HG03520 (cell line): ENCODE data around the gene ANG.
"Not testable (repeated sequence)": the region's sequence is repeated elsewhere in the genome, so short reads cannot be mapped to it uniquely, and the experiment has no call there.

Experiments used
- ATAC-seq: cut with Tn5 transposase; IDR thresholded peaks from one replicate; pipeline ENCODE4 v1.9.1; 2021; ENCODE audit warnings: mild to moderate bottlenecking, moderate library complexity; ENCODE audit not compliant: unreplicated experiment

The ANG gene

DNA sequence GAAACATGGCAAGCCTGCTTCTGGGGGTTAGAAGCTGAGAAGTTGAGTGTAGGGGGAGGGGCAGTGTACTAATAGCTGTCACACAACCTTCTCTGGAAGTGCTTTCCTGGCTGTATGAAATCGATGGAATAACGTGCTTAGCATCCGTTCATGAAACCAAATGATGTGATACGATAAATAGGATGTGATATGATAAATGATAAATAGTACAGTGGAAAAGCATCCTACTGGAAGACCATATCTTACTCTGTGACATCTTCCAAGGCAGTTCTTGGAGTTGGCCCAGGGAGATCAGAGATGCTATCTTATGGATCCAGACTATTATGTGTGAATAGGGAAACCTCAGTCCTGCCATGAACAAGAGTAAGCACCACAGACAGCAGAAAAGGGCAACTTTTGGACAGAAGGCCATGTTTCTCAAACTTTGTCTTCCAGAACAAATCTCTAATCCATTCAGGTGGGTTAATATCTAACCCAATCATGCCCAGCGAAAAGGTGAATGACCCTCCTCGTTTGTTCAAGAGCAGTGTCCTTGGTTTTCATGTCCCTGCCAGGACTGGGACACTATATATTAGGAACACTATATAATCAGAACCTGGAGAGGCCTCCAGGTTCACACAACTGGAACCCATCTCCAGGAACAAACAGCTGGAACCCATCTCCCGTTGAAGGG lies at the start of gene ANG:
TSS of gene ANG (plus strand) at position 598 of the 673 bp plus-strand sequence. CDS start 4,801 bp downstream, outside the sequence.
- no peak for ATAC-seq

DNA sequence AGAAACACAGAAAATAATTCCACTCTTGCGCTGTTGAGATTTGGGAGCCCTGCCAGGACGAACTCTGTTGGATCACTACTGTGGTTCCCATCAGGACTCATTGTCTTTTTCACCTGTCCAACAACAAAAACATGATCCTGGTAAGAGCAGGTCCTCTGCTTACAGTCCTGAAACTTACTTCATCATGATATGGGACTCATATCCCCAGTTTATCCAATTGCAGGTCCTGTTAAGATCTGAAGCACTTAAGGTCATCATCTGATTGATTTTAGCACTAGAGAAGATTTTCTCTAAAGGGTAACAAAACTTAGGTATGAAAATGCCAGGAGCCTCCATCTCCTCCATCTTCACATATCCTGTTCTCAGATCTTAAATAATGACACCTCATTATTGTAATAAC lies 47.0 kb upstream of the ANG start, which contains the start of gene OR6S1:
TSS of gene OR6S1 (minus strand) at position 101 of the 400 bp plus-strand sequence. CDS start at position 101, 0 bp downstream.
- no peak for ATAC-seq

DNA sequence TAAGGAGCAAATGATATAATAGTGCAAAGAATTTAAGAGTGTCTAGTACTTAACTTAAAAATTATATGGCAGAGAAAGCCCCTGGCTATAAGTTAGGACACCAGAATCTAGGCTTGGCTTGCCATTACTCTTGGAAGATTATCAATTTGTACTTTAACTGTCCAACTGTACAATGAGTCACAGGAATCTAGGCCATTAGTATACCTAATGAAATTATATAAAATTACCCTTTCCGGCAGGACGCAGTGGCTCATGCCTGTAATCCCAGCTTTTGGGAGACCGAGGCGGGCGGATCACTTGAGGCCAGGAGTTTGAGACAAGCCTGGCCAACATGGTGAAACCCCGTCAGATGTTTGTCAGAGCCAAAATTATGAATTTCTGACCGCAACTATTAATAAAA lies 46.4 kb upstream of the ANG start:
- no peak for ATAC-seq

DNA sequence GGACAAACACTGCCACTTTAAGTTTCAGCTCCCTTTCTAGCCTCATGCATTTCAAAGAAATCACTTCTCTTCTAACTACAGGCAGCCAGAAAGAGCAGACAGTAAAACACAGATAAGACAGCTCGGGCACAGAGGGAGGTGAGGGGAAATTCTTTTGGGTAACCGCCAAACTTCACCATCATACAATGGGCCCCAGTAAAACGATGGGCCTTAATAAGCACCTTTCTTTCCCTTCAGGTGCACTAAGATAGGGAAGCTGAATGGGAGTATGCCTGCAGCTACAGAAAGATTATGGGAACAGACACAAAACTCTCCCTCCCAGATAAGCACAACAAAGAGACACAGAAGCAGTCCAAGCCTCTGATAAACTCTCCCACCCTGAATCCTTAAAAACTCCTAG lies 45.8 kb upstream of the ANG start:
- not testable (repeated sequence) for ATAC-seq

DNA sequence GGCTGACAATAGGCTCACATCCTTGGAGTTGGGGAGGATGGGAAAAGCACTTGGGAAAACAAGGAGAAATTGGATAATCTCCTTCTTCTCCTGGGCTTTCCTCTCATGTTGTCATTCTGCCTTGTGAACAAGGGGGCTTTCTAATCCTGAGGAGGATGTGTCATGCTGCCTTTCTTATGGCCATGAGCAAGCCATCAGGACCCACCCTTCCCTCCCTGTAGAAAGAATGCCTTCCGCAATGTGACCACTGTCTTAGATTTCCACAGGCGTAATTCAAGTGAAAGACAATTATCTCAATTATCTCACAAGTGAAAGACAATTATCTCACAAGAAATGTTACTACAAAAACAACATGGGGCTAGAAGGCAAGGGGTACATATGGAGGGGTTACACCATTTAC lies 44.0 kb upstream of the ANG start:
- no peak for ATAC-seq

DNA sequence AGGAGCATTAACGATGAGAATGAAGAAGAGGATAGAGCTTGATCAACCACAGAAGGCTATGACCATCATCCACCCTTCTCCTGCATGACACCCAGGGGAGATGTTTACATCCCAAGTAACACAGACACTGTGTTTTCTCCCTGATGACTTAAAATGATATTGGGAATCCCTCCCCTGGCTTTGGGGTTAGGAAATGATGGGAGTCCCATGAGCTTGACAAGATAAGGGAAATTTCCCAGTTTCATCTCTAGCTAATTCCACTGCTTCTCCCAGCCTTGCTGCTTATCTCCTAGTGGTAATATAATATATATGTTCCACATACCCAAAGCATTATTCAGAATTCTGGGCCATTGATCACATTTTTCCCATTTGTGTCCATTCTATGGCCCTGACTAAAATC lies 43.1 kb upstream of the ANG start:
- no peak for ATAC-seq

DNA sequence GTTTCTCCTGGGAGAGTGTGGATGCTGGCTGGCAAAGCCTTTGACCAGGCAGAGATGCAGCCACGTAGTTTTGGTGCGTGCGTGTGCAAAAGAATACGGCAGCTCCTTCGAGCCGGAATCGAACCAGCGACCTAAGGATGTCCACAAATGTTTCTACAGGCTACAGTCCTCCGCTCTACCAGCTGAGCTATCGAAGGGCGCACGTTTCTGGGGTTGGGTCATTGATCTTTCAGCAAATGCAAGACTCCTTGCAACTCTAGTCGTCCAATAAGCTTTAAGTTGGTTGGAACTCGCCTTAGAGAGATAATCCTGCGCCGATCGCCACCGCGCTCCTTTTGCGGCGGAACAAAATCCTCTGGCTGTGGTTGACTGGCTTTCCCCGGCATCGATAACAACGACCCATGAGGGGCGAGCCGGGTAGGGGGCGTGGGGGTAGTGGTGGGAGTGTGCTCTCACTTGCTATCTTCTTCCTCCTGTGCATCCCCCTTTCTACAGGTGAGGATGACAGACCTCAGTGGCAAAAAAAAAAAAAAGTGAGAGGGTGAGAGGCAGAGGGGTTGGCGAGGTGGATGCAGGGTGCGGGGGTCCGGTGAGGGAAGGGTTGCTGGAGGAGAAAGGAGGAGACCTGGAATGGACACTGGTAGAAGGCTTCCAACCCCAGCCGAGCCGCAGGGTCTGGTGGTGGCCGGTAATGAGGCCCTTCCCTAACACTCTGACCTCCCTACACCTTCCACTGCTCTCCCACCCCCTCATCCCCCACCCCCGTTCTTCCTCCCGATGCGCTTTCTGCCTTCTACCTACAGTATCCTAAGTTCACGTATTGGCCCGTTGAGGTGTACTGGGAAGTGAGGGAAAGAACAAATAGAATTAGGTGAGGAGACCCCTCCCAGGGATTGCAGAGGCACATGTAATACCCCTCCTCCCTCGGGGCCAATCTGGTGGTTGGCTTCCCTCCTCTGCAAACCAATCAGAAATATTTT lies 35.3 kb upstream of the ANG start:
- ATAC-seq, result no peak

DNA sequence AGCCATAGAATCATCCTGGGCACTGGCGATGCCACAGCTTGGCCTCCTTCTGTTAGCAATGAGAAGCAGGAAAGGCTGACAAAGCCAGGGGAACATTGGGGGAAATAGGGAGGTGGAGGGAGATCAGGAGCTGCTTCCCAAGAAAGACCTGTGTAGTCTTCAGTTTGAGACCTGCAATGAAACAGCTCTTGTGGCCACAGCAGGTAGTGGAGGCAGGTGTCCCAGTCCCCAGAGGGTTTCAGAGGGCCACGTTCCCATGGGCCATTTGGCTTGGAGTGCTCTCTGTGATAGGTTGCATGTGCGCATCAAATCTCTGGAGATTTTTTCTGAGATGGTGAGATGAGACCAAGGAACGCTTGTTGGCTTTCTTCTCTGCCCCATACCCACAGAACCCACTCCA lies 32.7 kb upstream of the ANG start:
- ATAC-seq, result no peak

DNA sequence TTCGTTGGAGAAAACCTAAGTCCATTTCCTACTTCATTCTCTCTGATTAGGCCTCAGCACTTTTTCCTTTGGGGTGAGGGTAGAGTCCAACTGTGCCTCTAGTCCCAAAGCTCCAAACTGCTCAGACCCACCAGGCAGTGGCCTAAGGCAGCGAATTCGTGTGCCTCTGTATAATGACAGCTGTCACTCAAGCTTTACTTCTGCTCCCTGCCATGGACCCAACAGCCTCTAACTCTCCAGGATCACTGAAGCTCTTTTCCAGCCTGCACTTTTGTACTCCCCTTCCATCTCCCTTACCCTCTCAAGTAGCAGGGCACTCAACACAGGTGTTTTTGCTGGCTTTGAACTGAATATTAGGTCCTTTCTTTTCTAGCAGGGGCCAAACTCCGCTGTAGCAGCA lies 32.3 kb upstream of the ANG start:
- ATAC-seq, result no peak

DNA sequence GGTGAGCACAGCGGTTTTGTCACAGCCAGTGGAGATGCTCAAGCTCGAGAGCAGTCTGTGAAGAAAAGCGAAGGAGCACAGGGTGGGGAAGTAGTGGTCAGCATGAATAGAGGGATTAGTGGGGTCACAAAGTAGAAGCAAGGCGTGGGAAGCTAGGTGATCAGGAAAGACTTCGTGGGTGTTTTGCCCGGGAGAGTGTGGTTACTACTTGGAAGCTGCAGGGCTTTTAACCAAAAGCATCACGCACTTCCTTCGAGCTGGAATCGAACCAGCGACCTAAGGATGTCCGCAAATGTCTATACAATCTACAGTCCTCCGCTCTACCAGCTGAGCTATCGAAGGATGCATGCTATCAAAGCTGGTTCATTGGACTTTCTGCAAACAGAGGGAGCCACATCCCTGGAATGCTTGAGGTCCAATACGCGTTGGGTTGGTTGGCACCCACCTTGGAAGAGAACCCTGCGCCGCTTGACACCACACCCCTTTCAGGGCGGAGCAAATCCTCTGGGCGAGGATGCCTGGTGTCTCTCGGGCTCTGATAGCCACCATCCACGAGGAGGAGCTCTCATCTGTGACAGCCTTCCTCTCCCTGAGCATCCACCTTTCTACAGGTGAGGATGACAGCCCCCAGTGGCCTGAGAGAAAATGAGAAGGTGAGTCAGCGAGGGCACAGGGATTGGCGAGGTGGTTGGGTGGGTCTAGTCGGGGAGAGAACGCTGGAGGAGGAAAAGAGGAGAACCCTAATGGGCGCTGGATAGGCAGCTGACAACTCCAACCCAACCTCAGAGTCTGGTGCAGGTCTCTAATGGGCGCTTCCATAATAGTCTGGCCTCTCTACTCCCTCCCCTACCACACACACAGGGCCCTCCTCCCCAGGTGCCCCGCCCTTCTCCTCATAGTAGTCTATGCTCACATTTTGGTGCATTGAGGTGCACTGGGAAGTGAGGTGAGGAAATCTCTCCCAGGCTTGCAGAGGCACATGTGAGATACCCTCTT lies 31.1 kb upstream of the ANG start:
- no peak for ATAC-seq

DNA sequence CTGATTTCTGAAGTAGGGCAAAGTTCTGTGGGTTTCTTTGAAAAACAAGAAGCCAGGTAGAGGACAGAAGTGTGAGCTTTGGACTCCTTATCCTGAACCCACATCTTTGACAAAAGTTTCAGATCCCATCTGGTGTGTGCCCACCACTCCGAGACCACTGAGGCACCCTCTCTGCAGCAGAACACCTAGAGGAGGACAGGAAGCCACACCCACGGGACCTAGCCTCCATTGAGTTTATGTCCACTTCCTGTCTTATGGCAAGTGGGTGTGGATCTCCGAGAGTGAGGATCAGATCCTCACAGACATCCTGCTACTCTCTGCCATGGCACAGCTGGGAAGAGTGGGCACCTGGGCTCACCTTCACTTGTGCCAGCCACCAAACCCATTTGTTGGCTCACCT lies 30.3 kb upstream of the ANG start:
- ATAC-seq, result no peak

DNA sequence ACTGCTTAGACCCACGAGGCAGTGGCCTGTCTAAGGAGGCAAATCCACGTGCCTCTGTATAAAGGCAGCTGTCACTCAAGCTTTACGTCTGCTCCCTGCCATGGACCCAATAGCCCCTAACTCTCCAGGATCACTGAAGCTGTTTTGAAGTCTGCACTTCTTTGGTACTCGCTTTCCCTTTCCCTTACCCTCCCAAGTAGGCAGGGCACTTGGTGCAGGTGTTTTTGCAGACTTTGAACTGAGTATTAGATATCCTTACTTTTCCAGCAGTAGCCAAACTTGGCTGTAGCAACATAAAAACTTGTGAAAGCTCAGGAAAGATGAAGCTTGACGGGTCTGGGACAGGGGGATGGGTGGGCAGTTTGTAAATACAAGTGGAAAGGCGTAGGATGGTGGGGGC lies 29.2 kb upstream of the ANG start:
- no peak for ATAC-seq

DNA sequence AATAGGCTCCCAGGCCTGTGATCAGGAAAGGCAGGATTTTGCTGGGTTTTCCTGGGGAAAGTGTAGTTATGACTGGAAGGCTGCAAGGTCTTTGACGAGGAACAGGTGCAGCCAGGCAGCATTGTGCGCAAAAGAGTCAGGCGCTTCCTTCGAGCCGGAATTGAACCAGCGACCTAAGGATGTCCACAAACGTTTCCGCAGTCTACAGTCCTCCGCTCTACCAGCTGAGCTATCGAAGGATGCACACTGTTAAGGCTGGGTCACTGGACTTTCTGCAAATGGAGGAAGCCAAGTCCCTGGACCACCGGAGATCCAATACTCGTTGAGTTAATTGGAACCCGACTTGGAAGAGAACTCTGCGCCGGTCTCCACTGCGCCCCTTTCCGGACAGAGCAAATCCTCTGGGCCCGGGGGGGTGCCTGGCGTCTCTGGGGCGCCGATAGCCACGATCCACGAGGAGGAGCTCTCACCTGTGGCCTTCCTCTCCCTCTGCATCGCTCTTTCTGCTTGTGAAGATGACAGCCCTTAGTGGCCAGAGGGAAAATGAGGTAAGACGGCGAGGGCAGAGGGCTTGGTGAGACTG lies 28.7 kb upstream of the ANG start:
- no peak for ATAC-seq

DNA sequence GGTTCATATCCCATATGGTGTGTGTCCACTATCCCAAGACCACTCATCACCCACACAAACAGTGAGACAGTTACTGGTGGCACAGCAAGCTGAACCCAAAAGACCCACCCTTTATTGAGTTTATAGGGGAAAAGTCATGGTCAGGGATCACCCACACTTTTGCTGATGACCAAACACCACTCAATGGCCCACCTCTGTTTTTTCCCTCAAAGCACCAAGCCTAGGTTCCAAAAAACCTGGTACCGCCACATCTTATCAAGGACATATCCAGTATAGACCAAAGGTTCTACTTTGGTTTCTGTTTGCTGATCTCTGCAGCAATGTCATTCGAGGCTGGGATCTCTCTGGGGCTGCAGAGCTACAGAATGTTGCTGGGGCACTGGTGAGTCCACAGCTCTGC lies 27.4 kb upstream of the ANG start:
- ATAC-seq, result no peak

DNA sequence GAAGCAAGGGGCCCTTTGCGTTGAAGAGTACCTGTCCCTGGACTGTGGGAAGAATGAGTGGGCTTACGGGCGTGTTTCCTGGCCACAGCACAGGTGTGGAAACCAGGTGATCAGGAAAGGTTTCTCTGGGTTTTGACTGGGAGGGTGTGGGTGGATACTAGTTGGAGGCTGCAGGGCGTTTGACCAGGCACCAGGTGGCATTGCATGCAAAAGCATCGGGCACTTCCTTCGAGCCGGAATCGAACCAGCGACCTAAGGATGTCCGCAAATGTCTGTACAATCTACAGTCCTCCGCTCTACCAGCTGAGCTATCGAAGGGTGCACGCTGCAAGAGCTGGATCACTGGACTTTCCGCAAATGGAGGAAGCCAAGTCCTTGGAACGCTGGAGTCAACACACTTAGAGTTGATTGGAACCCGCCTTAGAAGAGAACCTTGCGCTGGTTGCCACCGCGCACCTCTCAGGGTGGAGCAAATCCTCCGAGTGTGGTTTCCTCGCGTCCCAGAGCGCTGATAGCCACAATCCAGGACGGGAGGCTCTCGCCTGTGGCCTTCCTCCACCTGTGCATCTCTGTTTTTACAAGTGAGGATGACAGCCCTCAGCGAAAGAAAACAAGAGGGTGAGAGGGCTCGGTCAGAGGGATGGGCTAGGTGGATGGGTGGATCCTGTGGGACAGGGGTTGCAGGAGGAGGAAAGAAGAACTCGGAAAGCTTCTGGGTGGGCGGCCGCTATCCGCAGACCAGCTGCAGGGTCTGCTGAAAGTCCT lies 25.4 kb upstream of the ANG start:
- ATAC-seq, result peak; percentile 32

DNA sequence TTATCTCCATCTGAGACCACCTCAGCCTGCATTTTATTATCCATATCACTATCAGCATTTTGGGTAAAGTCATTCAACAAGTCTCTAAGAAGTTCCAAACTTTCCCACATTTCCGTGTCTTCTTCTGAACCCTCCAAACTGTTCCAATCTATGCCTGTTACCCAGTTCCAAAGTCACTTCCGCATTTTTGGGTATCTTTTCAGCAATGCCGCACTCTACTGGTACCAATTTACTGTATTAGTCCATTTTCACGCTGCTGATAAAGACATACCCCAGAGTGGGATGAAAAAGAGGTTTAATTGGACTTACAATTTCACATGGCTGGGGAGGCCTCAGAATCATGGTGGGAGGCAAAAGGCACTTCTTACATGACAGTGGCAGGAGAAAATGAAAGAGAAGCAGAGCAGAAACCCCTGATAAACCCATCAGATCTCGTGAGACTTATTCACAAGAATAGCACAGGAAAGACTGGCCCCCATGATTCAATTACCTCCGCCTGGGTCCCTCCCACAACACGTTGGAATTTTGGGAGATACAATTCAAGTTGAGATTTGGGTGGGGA lies 22.1 kb upstream of the ANG start:
- not testable (repeated sequence) for ATAC-seq

DNA sequence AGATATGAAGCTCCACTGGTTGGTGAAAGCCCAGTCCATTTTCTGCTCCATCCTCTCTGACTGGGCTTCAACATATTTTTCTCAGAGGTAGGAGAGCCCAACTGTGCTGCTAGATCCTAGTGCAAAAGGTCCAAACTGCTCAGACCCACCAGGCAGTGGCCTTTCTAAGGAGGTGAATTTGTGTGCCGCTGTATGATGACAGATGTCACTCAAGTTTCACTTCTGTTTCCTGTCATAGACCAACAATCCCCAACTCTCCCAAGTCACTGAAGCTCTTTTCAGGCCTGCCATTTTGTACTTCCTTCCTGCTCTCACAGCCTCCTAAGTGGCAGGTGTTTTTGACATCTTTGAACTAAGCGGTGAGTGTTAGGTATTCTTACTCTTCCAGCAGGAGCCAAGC lies 20.6 kb upstream of the ANG start:
- ATAC-seq, result peak; percentile 78

DNA sequence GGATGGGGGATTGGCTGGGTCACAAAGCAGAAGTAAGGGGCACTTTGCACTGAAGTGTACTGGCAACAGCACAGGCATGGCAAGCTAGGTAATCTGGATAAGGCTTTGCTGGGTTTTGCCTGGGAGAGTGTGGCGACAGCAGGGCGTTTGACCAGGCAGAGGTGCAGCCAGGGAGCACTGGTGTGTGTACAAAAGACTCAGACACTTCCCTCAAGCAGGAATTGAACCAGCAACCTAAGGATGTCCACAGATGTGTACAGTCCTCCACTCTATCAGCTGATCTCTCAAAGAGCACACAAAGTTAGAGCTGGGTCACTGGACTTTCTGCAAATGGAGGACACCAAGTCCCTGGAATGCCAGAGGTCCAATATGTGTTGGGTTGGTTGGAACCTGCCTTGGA lies 19.6 kb upstream of the ANG start:
- no peak for ATAC-seq

DNA sequence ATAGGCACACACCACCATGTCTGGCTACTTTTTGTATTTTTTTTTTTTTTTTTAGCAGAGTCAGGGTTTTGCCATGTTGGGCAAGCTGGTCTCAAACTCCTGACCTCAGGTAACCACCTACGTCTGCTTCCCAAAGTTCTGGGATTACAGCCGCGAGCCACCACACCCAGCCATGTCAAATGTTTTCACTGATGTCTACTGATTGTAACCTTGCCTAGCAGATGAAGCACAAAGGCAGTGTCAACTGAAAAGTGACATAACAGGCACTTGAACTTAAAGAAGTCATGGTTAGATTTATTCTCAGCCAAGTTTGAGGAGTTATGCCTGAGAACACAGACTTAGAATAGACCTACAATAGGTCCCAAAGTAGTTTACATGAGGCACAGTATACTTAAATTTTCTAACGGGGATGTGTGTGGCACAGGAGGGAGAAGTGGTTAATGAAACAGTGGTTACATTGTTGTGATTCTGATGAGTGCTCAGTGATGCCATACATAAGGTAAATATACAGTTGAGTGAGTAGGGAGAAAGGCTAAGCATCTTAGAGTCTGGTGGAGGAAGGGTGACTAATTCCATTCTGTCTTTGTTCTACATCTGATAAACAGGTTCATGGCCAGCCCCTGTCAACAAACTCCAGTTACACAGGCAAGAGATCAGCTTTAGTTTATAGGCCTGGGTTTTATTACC lies 16.8 kb upstream of the ANG start:
- no peak for ATAC-seq
